ENCODE measurements around the gene UPK3A. TPM values are rescaled to one million over a fixed set of nuclear protein-coding genes. Genes with fewer than 3 reads are reported as not detected.
"Not testable (repeated sequence)": the region's sequence is repeated elsewhere in the genome, so short reads cannot be mapped to it uniquely, and the experiment has no call there.

Gene UPK3A
- total RNA-seq, 1 donor from 2014 or later: not detected

DNA sequence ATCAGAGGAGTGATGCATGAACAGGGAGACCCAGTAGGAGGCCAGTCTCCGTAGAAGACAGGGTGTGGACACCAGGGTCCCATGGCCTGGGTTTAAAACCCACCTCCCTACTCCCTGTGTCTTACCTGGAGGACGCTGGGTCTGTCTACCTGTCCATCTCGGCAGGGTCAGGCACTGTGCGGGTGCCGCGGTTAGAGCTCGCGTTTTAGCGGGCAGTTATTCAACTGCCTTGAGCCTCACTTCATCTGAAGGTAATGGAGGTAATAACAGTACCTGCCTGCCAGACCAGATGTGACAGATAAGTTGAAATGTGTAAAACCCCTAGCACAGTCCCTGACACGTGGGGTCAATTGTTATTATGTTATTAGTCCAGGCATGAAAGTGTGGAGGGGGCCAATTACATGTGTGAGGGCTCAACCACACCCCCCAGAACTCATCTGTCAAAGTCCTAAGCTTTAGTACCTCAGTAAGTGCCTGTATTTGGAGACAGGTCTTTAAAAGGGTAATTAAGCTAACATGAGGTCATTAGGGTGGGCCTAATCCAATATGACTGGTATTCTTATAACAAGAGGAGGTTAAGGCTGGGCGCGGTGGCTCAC, 8.1 kb upstream of the UPK3A start:
- Histone ChIP-seq H3K9me3 (no peaks in the 10 kb centered on the region), H3K4me1 (peaks cover 31% of the 10 kb centered on the region), H3K27me3 (no peaks in the 10 kb centered on the region), H3K36me3 (no peaks in the 10 kb centered on the region), H3K4me3 (no peak overlapping the region), H3K27ac (no peak overlapping the region)
- intact Hi-C loops (cut with DNase I): no loop called here
- TF ChIP-seq POLR2A (IDR thresholded peaks at IDR 0.05): no peak
- TF ChIP-seq POLR2AphosphoS5 (IDR thresholded peaks at IDR 0.05; ENCODE audit: insufficient read depth in 1 of 2, low read depth in 1 of 2): no peak
- TF ChIP-seq, protein P1, sequence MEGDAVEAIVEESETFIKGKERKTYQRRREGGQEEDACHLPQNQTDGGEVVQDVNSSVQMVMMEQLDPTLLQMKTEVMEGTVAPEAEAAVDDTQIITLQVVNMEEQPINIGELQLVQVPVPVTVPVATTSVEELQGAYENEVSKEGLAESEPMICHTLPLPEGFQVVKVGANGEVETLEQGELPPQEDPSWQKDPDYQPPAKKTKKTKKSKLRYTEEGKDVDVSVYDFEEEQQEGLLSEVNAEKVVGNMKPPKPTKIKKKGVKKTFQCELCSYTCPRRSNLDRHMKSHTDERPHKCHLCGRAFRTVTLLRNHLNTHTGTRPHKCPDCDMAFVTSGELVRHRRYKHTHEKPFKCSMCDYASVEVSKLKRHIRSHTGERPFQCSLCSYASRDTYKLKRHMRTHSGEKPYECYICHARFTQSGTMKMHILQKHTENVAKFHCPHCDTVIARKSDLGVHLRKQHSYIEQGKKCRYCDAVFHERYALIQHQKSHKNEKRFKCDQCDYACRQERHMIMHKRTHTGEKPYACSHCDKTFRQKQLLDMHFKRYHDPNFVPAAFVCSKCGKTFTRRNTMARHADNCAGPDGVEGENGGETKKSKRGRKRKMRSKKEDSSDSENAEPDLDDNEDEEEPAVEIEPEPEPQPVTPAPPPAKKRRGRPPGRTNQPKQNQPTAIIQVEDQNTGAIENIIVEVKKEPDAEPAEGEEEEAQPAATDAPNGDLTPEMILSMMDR (IDR thresholded peaks at IDR 0.05): no peak
- no peak for DNase-seq (ENCODE audit: extremely low spot score in 2 of 2)

DNA sequence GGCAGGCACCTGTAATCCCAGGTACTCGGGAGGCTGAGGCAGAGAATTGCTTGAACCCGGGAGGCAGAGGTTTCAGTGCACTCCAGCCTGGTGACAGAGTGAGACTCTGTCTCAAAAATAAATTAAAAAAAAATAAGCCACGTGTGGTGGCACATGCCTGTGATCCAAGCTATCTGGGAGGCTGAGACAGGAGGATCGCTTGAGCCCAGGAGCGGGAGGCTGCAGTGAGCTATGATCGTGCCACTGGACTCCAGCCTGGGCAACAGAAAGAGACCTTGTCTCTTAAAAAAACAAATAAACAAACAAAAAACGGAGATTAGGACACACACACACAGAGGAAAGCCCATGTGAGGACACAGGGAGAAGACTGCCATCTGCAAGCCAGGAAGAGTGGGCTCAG, 7.0 kb upstream of the UPK3A start:
- H3K36me3 ChIP-seq; H3K4me3 ChIP-seq; H3K9me3 ChIP-seq; H3K27me3 ChIP-seq; DNase-seq (ENCODE audit: extremely low spot score in 2 of 2); intact Hi-C loops (cut with DNase I); H3K27ac ChIP-seq: not testable (repeated sequence)
- H3K4me1 ChIP-seq: peaks cover 25% of the 10 kb centered on the region

DNA sequence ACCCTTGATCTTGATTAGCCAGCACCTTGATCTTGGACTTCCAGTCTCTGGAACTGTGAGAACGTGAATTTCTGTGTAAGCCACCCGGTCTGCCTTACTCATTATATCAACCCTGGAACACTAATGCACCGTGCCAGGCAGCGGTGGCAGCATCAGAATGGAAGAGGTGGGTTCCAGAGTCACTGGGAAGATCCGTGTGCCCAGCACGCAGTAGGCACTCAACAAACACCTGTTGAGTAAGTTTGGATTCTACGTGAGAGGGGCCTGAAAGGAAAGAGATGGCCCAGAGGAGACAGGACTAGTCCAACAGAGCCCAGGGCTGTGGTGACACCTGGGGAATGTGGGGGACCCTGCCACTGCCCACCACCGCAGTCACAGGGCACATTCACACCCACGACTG, 6.6 kb upstream of the UPK3A start:
- no peak for DNase-seq (ENCODE audit: extremely low spot score in 2 of 2)
- TF ChIP-seq POLR2A (IDR thresholded peaks at IDR 0.05): no peak
- peaks cover 25% of the 10 kb centered on the region for H3K4me1 ChIP-seq
- H3K4me3 ChIP-seq: no peak overlapping the region
- H3K36me3 ChIP-seq: no peaks in the 10 kb centered on the region
- H3K9me3 ChIP-seq: no peaks in the 10 kb centered on the region
- H3K27ac ChIP-seq: peak overlapping the region; percentile 73
- no peaks in the 10 kb centered on the region for H3K27me3 ChIP-seq
- intact Hi-C loops (cut with DNase I): no loop called here

DNA sequence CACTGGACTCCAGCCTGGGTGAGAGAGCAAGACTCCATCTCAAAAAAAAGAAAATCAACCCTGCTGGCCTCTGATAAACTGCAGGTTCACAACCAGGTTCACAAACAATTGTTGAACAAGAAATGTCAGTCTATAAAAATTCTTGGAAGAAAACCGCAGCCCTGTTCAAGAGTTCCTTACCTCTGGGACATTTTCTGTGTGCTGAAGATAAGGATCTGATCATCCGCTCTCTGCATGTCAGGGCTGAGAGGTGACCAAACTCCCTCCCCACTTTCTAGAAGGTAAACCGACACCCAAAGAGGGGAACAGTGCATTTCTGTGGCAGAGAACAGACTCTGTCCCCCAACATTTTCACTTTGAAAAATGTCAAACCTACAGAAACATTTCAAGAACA, 4.2 kb upstream of the UPK3A start:
- Histone ChIP-seq H3K4me1 (peaks cover 36% of the 10 kb centered on the region), H3K4me3 (no peak overlapping the region), H3K9me3 (no peaks in the 10 kb centered on the region), H3K27ac (peak overlapping the region; percentile 73), H3K27me3 (no peaks in the 10 kb centered on the region), H3K36me3 (no peaks in the 10 kb centered on the region)
- DNase-seq (ENCODE audit: extremely low spot score in 2 of 2): no peak
- intact Hi-C loops (cut with DNase I): no loop called here
- TF ChIP-seq, protein P1 (IDR thresholded peaks at IDR 0.05): no peak
- TF ChIP-seq POLR2AphosphoS5 (IDR thresholded peaks at IDR 0.05; ENCODE audit: insufficient read depth in 1 of 2, low read depth in 1 of 2) (no peak), POLR2A (IDR thresholded peaks at IDR 0.05) (no peak)

DNA sequence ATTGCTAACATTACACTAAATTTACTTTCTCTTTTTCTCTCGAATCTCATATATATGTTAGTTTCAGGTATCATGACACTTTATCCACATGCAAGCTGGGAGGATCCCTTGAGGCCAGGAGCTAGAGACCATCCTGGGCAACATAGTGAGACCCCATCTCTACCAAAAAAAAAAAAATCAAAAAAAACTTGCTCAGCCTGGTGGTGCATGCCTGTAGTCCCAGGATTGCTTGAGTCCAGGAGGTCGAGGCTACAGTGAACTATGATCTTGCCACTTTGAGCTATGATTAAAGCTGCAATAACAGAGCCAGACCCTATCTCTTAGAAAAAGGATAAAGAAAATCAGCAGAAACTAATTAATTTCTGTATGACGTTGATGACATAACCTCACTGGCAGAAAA, 3.7 kb upstream of the UPK3A start:
- Histone ChIP-seq H3K36me3 (no peaks in the 10 kb centered on the region), H3K4me3 (no peak overlapping the region), H3K27me3 (no peaks in the 10 kb centered on the region), H3K9me3 (no peaks in the 10 kb centered on the region), H3K27ac (peak overlapping the region; percentile 73), H3K4me1 (peaks cover 36% of the 10 kb centered on the region)
- intact Hi-C loops (cut with DNase I): no loop called here
- no peak for DNase-seq (ENCODE audit: extremely low spot score in 2 of 2)
- no peak for TF ChIP-seq POLR2A (IDR thresholded peaks at IDR 0.05)
- no peak for TF ChIP-seq POLR2AphosphoS5 (IDR thresholded peaks at IDR 0.05; ENCODE audit: insufficient read depth in 1 of 2, low read depth in 1 of 2)
- TF ChIP-seq, protein P1 (IDR thresholded peaks at IDR 0.05): no peak

DNA sequence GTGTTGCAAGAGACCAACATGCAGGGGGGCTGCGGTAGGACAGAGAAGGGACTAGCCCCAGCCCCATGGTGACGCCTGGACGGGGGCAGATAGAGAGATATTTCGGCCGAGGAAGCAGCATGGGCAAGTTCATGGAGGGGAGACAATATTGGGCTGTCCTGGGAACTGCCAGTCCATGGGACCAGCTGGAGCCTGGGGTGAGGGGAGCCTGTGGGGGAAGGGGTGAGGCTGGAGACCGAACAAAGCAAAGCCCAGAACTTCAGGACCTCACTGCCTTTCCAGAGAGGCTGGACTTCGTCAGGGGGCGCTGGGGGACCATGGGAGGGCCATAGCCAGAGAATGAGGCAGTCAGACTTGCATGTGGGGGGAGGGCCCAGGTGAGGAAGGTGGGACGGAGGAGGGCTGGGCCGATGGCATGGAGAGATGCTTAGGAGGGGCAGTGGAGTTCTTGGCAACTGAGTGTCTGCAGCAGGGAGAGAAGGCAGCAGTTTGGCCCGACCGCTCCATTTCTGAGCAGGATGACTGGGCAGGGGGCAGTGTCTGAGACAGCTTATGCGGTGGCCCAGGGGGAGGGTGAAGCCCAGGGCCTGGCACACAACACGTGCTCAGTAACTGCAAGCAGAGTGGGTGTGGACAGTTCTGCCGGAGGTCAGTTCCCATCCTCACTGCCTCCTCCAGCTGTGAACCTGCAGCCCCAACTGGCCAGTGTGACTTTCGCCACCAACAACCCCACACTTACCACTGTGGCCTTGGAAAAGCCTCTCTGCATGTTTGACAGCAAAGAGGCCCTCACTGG, 712 bp downstream of the UPK3A start:
- H3K4me3 ChIP-seq: no peak overlapping the region
- H3K36me3 ChIP-seq: no peaks in the 10 kb centered on the region
- TF ChIP-seq POLR2A (IDR thresholded peaks at IDR 0.05) (no peak), POLR2AphosphoS5 (IDR thresholded peaks at IDR 0.05; ENCODE audit: insufficient read depth in 1 of 2, low read depth in 1 of 2) (no peak)
- TF ChIP-seq, protein P1 (IDR thresholded peaks at IDR 0.05): no peak
- DNase-seq (ENCODE audit: extremely low spot score in 2 of 2): no peak
- no peaks in the 10 kb centered on the region for H3K27me3 ChIP-seq
- H3K27ac ChIP-seq: no peak overlapping the region
- no peaks in the 10 kb centered on the region for H3K9me3 ChIP-seq
- intact Hi-C loops (cut with DNase I): no loop called here
- H3K4me1 ChIP-seq: peaks cover 15% of the 10 kb centered on the region
